HG03354 (cell line): ENCODE results near the gene SCP2D1.
A peak's percentile ranks its signal among the peaks of the same experiment; 100 is the strongest.
"Not testable (repeated sequence)": the region's sequence is repeated elsewhere in the genome, so short reads cannot be mapped to it uniquely, and the experiment has no call there.

Experiments
- ATAC-seq: cut with Tn5 transposase; IDR thresholded peaks from one replicate; pipeline ENCODE4 v1.9.1; 2021; ENCODE audit warnings: mild to moderate bottlenecking; ENCODE audit not compliant: unreplicated experiment, poor library complexity, severe bottlenecking

SCP2D1 gene

DNA sequence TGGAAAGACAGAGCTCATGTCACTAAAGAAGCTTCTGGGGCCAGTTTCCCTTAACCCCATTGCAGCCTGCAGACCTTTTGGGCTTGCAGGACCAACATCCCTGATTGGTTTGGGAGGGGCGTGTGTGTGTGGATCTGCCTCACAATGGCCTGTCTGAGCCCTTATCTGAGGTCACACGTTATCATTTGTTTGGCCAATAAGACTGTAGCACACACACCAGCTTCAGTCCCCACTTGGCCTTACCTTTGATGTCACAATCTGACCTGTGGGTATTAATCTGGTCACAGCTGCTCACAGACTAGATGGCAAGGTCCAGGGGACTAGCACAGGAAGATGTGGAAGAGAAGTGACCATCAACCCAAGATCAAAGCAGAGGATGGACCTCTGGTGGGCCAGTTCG, at the start of gene SCP2D1:
TSS of gene SCP2D1 (plus strand) at position 301 of the 400 bp plus-strand sequence. CDS start at position 334, 33 bp downstream.
- no peak for ATAC-seq

DNA sequence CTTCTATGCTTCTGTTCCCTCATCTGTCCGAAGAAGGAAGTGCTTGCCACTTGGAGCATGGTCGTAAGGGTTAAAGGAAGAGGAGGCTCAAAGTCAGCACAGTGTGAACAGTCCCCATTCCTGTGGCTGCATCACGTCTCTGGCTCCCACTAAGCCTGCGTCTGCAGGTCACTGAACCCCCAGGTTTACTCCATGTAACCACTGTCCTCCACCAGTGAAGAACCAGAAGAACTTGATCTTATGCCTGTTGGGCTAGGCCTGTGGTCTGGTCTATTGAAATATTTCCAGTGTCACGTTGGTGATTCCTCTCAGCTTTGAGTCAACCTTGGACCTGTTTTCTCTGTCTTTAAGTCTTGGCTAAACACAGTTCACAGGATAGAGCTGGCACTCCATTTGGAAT, 45.9 kb upstream of the SCP2D1 start:
- no peak for ATAC-seq

DNA sequence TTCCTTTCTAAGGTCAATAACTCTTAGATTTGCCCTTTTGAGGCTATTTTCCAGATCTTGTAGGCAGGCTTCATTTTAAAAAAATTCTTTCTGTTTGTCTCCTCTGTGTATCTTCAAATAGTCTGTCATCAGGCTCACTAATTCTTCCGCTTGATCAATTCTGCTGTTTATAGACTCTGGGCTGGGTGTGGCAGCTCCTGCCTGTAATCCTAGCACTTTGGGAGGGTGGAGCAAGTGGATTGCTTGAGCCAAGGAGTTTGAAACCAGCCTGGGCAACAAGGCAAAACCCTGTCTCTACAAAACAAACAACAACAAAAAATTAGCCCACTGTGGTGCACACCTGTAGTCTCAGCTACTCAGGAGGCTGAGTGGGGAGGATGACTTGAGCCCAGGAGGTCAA, 40.0 kb upstream of the SCP2D1 start:
- no peak for ATAC-seq

DNA sequence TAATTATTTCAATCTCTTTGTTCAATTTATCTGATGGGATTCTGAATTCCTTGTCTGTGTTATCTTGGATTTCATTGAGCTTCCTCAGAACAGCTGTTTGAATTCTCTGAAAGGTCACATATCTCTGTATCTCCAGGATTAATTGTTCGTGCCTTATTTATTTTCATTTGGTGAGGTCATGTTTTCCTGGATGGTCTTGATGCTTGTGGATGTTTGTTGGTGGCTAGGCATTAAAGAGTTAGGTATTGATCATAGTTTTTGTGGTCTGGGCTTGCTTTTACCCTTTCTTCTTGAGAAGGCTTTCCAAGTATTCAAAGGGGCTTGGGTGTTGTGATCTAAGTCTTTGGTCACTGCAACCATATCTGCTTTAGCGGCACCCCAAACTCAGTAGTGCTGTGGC, 39.4 kb upstream of the SCP2D1 start:
- no peak for ATAC-seq

DNA sequence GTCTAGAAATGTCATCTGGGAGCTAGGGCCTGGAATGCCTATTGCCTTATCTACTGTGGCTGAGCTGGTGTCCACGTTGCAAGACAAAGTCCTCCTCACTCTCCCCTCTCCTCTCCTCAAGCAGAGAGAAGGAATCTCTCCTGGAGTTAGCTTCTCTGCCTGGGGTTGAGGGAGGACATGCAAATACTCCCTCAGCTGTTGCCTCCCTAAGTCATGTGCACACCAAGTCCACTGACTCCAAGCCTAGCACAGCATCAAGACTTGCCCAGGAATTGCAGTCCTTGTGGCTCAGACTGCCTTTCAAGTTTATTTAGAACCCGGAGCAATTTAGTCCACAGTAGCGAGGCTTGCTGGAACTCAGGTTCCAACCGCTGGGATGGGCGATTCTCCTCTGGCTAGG, 38.0 kb upstream of the SCP2D1 start:
- no peak for ATAC-seq

DNA sequence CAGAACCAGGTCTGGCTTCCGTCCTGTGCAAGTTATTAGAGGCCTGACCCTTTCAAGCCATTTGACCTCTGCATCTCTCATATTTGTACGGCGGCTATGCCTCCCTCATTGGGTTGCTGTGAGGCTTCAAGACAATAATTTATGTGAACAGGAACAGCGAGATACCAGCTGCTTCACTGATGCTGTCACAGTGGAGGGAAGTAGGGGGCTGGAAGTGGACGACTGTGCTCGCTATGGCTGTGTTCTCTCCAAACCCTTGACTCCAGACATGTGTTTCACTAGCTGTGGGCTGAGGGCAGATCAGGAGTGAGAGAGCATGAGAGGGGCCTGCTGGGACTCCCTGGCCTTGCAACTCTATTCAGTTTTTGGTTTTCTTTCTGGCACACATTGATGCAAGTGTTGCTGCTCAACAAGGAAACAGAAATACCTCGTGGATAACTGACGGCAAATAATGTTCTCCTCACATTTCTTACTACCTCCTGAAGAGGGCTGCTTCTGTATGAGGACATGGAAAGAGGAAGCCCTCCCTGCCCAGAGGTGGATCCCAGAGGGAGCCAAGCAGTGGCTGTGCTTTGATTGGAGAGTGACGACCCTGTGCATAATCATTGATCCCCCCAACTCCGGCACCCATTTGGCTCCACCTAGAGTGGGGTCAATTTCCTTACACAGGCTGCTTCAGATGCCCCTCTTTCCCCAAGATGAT, 34.7 kb upstream of the SCP2D1 start:
- ATAC-seq: no peak

DNA sequence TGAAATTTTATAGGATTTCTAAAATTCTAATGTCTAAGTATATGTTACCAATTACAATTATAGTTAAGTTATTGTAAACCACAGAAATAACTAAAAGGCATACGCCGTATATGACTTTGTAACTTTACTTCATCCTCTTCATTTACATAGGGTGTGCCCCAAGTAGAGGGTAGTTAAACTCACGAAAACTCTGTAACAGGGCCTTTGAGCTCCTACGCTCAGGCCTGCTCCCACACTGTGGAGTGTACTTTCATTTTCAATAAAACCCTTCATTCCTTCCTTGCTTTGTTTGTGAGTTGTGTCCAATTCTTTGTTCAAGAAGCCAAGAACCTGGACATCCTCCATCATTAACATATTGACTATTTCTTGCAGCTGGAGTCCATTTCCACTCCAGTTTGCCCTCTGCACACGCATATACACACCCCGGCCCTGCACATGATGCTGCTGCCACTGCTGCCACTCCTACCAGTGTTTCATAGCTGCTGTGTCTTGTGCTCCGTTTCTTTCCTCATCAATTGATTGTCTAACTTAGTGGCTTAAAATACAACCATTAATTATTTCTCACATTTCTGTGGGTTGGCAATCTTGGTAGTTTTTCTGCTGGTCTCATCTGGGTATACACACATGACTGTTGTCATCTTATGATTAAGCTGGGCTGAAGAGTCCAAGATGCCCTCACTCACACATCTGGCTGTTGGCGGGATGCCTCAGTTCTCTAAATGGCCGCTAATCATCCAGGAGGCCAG, 33.0 kb upstream of the SCP2D1 start:
- ATAC-seq: no peak

DNA sequence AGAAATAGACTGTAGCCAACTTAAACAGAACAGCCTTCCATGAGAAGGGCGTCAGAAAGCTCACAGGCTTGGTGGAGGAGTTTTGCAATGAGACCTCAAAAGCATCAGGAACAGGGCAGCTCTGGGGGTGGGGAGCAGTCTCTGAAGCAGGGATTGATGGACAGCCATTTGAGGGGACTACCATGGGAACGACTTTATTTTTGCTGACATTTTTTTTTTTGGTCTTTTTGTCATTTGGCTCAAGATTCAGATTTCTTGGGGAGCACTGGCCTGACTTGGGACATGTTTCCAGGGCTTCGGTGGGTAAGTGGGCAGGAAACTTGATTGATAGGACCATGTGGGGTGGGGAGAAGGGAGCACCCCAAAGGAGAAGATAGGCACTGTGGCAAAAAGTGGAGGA, 32.1 kb upstream of the SCP2D1 start:
- ATAC-seq: no peak

DNA sequence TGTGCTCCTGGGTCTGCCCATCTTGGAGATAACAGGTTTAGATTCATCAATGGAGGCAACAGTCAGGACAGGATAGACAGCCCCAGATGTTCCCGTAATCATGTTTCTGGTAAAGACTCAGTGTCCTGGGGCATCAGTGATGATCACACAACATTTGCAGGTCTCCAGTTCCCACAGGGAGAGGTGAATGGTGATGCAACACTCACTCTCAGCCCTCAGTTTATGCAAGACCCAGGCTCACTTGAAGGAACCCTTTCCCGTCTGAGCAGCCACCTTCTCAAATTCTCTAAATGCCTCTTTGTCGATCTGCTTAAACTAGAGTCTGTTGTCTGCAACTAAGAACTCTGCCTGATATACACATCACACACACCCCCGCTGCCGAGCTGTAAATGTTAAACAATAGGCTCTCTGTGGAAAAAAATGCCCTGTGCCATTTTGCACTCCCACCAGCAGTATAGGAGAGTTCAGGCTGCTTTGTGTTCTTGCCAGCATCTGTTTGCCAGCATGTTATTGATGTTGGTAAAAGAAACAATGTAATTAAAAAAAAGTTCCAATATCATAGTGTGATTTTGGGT, 30.1 kb upstream of the SCP2D1 start:
- ATAC-seq: no peak

DNA sequence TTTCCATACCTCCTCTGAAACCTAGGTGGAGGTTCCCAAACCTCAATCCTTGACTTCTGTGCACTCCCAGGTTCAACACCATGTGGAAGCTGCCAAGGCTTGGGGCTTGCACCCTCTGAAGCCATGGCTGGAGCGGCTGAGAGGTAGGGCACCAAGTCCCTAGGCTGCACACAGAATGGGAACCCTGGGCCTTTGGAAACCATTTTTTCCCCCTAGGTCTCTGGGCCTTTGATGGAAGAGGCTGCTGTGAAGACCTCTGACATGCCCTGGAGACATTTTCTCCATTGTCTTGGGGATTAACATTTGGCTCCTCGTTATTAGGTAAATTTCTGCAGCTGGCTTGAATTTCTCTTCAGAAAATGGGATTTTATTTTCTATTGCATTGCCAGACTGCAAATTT, 26.5 kb upstream of the SCP2D1 start:
- not testable (repeated sequence) for ATAC-seq

DNA sequence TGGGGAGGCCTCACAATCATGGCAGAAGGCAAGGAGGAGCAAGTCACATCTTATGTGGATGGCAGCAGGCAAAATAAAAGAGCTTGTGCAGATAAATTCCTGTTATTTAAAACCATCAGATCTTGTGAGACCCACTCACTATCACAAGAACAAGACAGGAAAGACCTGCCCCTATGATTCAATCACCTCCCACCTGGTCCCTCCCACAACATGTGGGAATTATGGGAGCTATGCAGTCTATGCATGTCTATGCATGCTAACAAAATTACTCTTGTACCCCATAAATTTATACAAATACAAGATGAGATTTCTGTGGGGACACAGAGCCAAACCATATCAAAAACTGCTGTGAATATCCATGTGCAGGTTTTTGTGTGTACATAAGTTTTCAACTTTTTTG, 25.6 kb upstream of the SCP2D1 start:
- no peak for ATAC-seq

DNA sequence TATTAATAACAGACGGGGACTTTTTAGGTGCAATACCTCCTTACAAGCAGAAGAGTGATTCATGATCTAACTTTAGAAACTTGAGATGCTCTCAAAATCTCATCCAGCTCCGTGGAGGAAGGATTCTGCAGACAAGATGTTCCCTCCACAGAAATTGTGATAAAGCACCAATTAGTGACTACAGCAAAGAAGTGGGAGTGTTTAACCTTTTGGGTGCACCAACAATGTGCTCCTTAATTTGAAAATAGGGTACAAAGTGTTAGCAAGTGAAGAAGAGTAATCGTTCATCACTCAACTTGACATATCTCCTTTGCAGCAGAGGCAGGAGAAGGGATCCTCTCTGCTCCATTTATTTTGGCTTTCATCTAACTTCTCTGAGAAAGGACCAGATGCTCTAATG, 22.8 kb upstream of the SCP2D1 start:
- ATAC-seq: no peak

DNA sequence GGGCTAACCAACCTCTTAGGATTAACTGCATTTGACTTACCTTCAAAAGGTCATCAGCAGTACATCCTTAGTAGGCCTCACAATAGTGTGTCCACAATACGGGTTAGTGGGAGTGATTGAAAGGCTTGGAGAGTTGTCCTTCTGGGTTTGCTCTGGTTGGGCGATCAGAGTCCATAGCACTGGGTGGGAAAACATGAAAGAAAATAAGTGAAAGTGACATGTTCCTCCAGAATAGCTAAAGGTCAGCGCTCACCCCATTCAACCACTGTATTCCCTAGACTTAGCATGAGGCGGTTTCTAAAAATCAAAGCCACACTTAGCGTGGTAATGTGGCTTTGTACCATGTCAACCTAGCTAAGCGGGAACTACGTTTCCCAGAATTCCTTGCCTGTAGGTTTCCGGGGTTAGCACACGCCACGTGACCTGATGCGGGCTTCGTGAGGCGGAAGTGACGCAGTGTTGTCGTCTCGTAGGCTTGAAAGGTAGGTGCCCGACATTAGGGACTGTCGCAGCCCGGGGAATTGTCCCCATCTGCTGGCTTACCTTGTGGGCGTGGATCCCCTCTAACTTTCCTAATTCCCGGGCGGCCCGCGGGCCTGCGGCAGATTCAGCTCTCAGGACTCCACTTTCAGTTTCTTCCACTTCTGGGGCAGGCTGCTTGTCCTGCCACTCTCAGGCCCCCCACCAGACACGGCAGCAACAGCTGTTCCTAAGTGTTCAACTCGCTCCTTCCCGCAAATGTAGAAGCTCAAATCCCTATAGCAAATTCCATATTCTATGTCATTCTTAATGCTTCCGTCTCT, 19.8 kb upstream of the SCP2D1 start:
- peak; percentile 99 for ATAC-seq

DNA sequence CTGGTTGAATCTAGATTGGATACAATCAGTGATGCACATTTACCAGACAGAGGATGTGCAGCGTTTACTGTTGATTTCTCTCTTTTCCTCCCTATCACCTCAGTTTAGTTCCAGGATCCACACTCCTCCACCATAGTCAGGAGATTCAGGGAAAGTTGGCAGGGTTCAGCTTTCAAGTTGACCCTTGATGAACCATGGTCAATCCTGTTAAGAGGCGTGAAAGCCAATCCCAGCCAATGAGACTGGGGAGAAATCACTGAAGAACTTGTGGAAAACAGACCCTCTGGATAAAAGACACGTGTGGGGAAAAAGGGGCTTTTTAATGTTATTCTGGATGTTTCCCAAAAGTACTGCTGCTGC, 19.2 kb upstream of the SCP2D1 start:
- no peak for ATAC-seq

DNA sequence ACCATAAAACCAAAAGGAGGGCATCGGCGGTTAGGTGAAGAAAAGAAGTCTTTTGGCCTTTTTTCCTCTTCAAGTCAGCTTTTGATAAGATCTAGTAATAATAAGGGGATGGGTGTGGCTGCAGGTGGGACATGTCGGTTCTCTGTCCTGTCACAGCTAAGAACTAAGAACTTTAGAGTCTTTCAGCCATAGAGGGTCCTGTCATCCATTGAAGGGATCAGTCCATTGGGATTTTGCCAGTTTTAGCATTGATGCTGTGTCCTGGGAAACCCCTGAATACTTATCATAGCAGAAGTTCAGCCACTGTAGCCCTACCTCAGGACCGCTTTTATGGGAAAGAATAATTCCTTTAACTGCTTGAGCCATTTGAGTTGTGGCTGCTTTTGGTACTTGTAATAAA, 18.2 kb upstream of the SCP2D1 start:
- no peak for ATAC-seq

DNA sequence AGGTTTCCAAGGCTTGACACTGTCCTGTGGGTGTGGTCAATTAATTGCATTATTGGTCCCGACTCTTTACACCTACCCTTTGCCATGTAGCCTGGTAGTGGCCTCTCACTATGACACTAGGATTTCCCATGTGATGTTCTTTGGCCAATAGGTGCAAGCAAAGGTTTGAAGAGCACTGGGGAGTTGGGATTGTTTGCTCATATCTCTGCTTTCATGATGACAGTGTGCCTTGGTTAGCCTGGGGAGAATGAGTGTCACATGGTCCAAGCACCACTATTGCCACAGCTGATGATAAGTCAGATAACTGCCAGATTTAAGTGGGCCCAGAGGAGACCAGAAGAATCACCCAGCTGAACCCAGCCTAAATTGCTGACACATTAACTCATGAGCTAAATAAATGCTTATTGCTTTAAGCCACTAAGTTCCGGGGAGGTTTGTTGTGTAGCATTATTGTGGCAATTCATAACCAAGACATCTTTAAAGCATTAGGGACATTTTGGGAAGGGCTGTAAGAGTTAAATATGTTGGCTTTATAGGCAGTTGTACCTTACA, 17.2 kb upstream of the SCP2D1 start:
- no peak for ATAC-seq

DNA sequence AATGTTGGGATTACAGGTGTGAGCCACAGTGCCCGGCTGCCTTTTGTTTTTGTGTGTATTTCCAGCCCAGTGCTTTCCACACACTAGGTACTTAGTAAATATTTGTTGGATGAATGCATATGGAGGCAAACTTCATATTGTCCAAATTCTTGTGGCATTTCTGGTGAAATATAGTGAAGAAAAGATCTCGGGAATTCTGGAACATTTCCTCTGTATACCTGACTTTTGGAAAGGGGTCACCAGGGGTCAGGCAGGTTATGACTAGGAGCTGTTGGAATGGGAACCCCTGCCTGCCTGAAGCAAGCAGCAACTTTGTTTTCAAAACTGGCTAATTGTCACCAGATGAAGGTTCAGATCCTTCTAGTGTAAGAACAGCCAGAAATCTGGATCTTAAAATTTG, 12.1 kb upstream of the SCP2D1 start:
- no peak for ATAC-seq

DNA sequence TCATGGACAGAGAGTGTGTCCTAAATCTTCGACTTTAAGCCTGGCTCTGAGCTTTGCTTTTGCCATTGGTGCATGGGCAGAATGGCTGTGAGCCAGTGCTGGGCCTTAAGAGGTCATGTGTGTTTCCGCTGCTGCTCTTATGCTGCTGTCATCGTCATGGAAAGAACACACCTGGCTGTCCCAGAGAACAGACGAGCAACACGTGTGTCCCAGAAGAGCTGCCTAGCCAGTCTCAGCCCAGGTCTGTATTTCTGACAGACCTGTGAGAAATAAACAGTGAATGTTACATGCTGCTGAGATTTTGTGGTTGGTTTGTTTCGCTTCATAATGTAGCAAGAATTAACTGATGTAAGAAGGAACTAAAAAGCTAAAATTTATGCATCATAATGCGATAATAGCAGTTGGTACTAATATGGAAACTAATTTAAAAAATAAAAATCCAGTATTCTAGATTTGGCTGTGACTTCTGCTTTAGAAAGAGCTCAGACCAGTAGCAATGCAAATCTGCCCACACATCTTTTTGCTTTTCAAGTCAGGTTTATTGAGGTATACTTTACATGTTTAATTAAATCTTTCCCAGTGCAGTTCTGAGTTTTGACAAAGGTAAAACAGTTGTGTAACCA, 11.5 kb upstream of the SCP2D1 start:
- ATAC-seq: peak; percentile 71

DNA sequence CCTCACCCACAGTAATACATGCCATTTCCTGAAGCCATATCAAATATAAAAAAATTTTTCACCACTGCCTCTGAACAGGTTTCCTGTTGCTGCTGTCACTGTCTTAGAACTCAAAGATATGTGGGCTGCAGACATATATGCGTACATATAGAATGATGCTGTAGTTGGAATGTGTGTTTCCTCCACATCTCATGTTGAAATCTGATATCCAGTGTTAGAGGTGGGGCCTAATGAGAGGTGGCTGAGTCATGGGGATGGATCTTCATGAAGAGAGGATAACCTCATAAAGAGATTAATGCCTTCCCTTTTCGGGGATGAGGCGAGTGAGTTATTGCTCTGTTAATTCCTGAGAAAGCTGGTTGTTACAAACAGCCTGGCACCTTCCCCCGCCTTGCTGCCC, 7.7 kb upstream of the SCP2D1 start:
- no peak for ATAC-seq

DNA sequence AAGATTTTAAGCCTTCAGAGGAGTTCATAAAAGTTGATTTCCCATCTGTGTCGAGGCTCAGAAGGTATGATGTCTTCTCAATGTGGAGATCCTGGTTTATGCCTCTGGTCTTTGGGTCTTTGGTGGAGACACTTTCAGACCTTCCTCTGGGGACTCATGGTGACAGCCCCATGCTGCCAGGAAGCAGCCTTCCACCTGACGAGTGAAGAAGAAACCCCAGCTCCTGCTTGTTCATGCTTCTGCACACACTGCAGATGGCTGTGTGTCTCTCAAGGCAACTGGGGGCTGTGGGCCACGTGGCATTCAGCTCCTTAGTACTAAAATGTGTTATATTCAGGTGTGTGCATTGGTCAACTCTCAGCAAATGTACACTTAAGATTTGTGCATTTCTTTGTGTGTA, 4.9 kb upstream of the SCP2D1 start:
- ATAC-seq: no peak
